ENCODE measurements around the gene LRRK1.
"Not testable (repeated sequence)": the region's sequence is repeated elsewhere in the genome, so short reads cannot be mapped to it uniquely, and the experiment has no call there.

LRRK1 gene

GRCh38 chr15:101062471-101063171 lies 143.5 kb downstream of the LRRK1 start:
- no peak for DNase-seq

- DNase-seq, result no peak
These were observed 144.1 kb downstream of the LRRK1 start for GRCh38 chr15:101063212-101063611.

GRCh38 chr15:101063891-101064794 lies 145.0 kb downstream of the LRRK1 start:
- DNase-seq, result no peak

GRCh38 chr15:101064795-101065569 lies 145.8 kb downstream of the LRRK1 start:
- no peak for DNase-seq

- no peak for DNase-seq
These were observed 146.5 kb downstream of the LRRK1 start for GRCh38 chr15:101065570-101066221.

GRCh38 chr15:101066501-101067408 lies 147.6 kb downstream of the LRRK1 start:
- DNase-seq, result no peak

DNA sequence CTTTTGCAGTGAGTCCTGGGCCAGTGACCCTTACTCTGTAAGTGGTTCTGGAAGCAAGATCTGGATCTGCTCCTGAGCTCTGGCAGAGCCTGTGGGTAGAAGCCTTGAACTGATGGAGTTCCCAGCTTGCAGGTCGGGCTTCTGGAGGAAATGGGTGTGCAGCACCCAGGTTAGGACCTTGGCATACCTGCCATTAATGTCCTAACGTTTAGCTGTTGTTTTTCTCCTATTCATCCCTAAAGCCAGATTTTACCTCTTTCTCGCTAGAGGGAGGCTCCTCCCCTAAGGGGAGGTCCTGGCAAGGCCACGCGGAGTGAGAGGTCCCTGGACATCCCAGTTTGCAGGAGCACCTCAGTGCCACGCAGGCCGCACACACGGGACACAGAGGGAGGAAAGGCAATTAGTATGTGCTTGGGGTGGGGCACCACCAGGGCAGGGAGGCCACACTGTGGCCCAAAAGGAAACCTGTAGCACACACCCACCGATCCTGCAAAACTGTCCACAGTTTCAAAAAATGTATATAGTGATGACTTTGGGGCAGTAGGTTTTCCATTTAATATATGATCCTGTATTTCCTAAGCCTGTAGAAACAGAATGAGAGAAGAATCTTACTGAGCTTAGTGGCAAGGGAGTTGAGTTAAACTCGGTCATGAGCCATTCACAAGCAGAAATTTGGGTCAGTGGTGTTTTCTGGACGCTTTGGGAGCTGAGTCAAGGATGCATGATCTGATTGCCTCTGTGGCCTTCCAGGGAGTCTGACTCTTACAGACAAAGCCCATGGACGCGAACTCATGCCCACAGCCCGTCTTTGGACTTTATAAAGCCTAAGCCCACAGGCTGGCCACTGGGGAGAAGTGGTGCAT lies 148.7 kb downstream of the LRRK1 start:
- DNase-seq, result no peak

DNA sequence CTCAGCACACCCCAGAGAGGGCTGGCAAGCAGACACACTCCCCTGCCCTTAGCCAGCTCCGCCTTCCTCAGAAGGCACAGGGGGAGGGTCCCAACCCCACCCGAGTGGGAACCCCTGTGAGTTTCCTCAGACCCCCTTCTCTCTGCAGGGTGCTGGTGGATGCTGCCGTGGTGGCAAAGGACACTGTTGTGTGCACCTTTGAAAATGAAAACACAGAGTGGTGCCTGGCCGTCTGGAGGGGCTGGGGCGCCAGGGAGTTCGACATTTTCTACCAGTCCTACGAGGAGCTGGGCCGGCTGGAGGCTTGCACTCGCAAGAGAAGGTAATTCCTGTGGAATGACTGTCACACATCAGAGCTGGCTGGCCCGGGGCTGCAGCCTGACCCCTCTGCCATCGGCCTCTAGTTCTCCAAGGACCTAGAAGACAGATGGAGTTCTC lies 149.4 kb downstream of the LRRK1 start:
- DNase-seq, result no peak

DNA sequence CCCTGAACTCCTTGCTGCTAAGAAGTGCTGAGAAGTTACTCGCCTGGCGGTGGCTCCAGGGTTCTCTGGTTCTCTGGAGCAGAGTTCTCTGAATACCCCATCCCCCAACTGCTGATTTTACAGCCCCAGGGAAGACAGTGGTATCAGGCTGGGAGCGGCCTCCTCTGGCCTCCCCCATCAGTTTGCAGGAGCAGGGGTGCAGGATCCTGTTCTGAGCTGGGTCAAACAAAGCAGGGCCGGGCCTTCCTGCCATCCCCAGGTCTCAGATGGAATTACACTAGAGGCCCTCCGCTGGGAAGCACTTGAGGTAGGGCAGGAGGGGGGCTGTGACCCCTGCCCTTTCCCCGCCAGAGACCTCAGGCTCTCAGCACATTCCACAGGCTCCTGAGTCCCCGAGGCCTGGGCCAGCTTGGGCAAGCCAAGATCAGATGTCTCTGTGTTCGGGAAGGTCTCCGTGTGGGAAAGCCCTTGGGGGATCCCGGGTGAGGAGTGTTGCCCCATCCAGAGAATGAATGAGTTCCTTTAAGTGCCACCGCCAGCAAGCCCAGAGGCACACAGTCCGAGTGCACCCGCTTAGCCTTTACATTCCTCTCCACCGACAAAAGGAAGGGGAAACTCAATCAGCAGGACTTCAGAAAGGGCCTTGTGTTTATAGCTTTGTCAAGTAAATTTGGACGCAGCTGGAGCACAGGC lies 149.9 kb downstream of the LRRK1 start:
- no peak for DNase-seq

- DNase-seq, result no peak
These were observed 150.5 kb downstream of the LRRK1 start for GRCh38 chr15:101069654-101069973.

DNA sequence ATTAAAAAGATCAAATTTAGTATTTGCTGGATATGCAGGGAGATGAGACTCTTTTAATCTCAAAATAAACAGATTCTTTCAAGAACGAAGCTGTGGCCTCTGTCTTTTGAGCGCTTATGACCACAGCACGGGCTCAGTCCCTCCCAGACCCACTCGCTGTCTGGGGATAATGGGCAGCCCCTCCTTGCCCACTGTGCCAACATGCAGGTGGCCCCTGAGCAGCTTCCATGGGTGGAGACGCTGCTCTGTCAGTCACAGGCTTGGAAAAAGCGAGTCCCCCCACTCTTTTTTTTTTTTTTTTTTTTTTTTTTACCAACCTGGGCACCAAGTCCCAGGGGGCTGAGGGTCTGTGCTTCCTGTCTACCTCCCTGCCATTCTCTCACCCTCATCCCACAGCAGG lies 150.9 kb downstream of the LRRK1 start:
- DNase-seq, result no peak

DNA sequence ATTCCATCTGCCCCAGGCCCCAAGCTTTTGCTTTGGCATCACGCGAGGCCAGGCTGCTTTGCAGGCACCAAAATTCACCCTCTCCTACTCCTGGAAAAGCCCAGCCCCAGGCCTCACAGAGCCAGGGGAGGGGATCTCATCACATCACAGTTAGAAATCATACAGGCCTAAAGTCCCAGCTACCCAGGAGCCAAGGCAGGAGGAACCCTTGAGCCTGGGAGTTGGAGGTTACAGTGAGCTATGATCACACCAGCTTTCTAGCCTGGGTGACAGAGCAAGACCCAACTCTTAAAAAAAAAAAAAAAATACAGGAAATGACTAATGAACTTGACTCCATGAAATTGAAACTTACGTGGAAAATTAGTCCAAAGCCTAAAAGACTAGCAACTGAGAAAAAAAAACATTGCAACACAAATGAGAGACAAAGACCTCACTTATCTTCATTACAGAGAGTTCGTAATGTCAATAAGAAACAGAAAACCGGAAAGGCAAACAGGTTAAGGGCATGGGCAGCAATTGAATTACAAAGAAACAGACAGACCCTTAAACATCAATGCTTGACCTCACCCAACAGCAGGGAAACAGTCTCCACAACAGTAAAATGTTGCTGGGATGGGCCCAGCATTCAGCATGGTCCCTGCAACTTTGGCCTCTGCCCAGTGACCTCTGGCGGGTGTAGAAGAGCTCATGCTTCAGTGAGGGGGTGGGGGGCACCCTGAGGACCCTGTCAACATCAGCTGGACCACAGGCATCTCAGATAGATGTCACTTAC lies 151.5 kb downstream of the LRRK1 start:
- no peak for DNase-seq

DNA sequence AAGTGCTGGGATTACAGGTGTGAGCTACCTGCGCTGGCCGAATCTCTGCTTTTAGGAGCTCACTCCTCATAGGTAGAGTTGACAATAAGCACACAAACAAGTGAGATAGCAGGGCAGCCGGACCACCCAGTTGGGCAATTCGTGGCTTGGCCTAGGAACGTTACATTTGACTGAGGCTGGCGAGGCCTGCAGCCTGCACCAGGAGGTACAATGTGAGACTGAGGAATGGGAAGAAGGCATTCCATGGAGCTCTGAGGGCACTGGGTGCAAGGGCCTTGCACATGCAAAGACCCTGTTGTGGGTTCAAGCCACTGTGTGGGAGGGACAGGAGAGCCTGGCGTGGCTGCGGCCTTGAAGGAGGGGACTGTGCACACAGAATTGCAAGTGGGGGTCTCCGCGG lies 152.5 kb downstream of the LRRK1 start:
- DNase-seq, result no peak

- not testable (repeated sequence) for DNase-seq
These were observed 153.1 kb downstream of the LRRK1 start for GRCh38 chr15:101072235-101072634.

- DNase-seq, result not testable (repeated sequence)
These were observed 158.9 kb downstream of the LRRK1 start for GRCh38 chr15:101077806-101078668.

DNA sequence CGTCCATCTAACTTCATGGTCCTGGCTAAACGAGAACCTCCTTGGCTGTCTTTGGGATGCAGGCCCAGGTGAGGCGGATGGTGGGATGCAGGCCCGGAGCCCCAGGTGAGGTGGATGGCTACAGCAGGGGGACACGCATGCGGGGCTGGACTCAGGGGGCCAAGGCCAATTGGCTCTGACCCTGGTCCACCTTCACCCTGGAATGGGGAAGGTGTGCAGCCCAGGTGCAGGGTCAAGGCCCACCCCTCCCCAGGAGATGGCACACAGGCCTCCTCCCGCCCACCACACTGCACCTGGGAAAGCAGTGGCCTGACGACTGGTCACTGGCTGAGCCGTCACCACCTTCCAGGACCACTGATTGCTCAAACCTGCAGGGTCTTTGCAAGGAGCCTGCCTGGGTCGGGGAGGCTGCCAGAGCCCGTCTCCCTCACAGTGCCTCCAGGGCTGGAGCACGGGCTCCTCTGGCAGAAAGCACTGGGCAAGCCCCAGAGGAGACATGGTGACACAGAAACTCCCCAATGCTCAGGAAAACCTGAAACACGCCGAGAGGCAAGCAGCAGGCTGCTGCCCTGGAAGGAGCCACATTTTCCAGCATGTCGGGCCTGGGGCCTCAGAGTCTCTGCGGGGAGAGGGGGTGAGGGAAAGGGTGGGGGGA lies 159.6 kb downstream of the LRRK1 start:
- DNase-seq, result no peak

GRCh38 chr15:101081900-101082299 lies 162.7 kb downstream of the LRRK1 start:
- DNase-seq, result no peak
